Spleen (tissue), 7 donors: ENCODE data around the gene ZSWIM6.

Experiments used
- POLR2A ChIP-seq, 3 donors: fragments of 450-650 bp; IDR thresholded peaks; one replicate each; pipeline ENCODE4 v1.5.1; 2017; ENCODE audit warnings: antibody characterized with exemption in 3 of 3, mild to moderate bottlenecking in 1 of 3
- POLR2AphosphoS5 ChIP-seq, 3 donors: sonication (generic); formaldehyde crosslinking; IDR thresholded peaks; one replicate each; pipeline ENCODE4 v1.5.1; 2017; ENCODE audit warnings: antibody characterized with exemption in 3 of 3
- TF ChIP-seq, protein P1 (sequence below), 11 experiments: fragments of 200-600 bp in 7 of 11; fragments of 450-650 bp in 4 of 11; sonication (generic) in 4 of 11; IDR thresholded peaks in 8 of 11; conservative IDR thresholded peaks in 3 of 11; 1 replicate in 7 of 11; 2 replicates in 4 of 11; pipeline versions ENCODE4 v1.4.0 to v1.8.0; 2016 to 2021; ENCODE audit warnings: antibody characterized with exemption in 11 of 11, inconsistent platforms in 4 of 11, mild to moderate bottlenecking in 1 of 11
- donor health status: DM: no; HTN: no; CAD: no; lungs with moderate emphysema.
- donor health status: DM: no; HTN: no; CAD: no.
- donor health status: DM: no; HTN: no; CAD: no.

DNA sequence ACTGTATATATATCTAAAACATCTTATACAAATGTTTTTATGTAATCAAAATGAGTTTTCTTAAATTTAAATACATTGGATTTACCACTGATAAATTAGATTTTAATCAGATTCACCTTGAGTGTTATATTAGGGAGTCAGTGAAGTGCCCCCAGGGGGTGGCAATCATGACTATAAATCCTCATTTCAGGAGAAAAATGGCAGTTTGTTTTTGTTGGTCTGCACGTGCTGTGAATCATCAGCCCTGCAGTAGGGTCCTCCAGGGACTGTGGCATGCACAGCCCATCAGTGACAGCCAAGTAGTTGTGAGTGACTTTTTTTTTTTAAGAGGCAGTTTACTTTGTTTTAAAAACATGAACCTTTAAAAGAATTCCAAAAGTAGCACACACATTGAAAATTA lies 65.2 kb downstream of the ZSWIM6 start:
- TF ChIP-seq, protein P1, sequence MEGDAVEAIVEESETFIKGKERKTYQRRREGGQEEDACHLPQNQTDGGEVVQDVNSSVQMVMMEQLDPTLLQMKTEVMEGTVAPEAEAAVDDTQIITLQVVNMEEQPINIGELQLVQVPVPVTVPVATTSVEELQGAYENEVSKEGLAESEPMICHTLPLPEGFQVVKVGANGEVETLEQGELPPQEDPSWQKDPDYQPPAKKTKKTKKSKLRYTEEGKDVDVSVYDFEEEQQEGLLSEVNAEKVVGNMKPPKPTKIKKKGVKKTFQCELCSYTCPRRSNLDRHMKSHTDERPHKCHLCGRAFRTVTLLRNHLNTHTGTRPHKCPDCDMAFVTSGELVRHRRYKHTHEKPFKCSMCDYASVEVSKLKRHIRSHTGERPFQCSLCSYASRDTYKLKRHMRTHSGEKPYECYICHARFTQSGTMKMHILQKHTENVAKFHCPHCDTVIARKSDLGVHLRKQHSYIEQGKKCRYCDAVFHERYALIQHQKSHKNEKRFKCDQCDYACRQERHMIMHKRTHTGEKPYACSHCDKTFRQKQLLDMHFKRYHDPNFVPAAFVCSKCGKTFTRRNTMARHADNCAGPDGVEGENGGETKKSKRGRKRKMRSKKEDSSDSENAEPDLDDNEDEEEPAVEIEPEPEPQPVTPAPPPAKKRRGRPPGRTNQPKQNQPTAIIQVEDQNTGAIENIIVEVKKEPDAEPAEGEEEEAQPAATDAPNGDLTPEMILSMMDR (IDR thresholded peaks at IDR 0.05 in 8 of 11, conservative IDR thresholded peaks at IDR 0.05 in 3 of 11) = no peak
- TF ChIP-seq POLR2AphosphoS5 (IDR thresholded peaks at IDR 0.05) (no peak), POLR2A (IDR thresholded peaks at IDR 0.05) (no peak)
